GM21390 (cell line): ENCODE results near the gene UBA52.
"Not testable (repeated sequence)": the region's sequence is repeated elsewhere in the genome, so short reads cannot be mapped to it uniquely, and the experiment has no call there.

Experiments
- ATAC-seq: cut with Tn5 transposase; IDR thresholded peaks from one replicate; pipeline ENCODE4 v1.9.1; 2021; ENCODE audit not compliant: unreplicated experiment

UBA52 gene

DNA sequence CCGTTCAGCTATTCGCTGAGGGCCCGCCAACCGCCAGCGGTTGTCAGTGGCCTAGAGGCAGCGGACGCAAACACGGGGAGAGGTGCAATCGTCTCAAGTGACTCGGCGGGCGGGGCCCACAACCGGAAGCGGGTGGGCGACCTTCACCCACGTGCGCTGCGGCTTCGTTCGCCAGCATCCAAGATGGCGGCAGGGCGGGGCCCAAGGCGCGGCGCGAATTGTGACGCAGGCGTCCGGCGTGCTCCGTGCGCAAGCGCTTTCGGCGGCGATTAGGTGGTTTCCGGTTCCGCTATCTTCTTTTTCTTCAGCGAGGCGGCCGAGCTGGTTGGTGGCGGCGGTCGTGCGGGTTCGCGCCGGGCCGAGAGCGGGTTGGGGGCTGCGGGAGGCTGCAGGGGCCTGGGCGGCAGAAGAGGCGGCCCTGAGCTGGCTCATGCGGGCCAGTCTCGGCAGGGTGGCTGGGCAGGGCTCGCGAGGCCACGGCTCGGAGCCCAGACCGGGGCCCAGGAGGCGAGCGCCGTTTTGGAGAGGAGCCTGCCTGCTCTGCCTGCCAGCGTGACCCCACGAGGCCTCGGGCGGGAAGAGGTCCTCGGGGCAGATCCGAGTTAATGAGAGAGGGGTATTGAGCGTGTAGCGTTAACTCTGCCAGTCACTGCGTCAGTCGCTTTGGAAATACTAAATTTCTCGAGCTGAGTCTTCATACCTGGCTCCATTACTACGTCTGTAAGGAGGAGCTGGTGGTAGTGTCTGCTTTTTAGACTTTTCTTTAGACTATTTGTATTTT is at the start of gene UBA52:
UBA52 (plus strand) TSS at position 294 of the 781 bp plus-strand sequence. CDS start 1,444 bp downstream, outside the sequence.
- ATAC-seq = peak; percentile 84

- peak; percentile 84 for ATAC-seq
Observed at GRCh38 chr19:18522124-18522861, 49.4 kb upstream of the UBA52 start.

- not testable (repeated sequence) for ATAC-seq
Observed at GRCh38 chr19:18522862-18523440, 48.7 kb upstream of the UBA52 start.

- ATAC-seq = no peak
Observed at GRCh38 chr19:18523841-18524240, 47.8 kb upstream of the UBA52 start.

GRCh38 chr19:18526316-18526715 is 45.3 kb upstream of the UBA52 start:
- ATAC-seq = no peak

- no peak for ATAC-seq
Observed at GRCh38 chr19:18529782-18530181, 41.9 kb upstream of the UBA52 start.

GRCh38 chr19:18531485-18531884 is 40.2 kb upstream of the UBA52 start:
- ATAC-seq = no peak

- ATAC-seq = no peak
Observed at GRCh38 chr19:18532168-18532890, 39.3 kb upstream of the UBA52 start.

DNA sequence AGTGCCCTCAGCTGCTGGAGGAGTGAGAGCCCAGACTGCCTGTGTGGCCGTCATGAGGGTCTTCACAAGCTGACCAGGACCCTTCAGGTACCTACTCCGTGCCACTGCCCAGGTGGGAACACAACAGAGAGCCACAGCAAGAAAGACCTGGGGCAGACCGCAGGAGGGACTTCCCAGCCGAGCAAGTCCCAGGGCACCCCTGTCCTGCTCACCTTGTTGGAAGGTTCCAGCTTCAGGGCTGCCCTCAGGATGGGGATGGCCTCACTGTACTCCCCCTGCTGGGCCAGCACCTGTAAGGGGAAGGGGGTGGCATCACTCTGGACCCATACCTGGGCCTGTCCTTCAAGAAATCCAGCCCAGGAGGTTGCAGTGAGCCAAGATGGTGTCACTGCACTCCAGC is 38.6 kb upstream of the UBA52 start:
- ATAC-seq = no peak

GRCh38 chr19:18536475-18536874 is 35.2 kb upstream of the UBA52 start:
- ATAC-seq = no peak

DNA sequence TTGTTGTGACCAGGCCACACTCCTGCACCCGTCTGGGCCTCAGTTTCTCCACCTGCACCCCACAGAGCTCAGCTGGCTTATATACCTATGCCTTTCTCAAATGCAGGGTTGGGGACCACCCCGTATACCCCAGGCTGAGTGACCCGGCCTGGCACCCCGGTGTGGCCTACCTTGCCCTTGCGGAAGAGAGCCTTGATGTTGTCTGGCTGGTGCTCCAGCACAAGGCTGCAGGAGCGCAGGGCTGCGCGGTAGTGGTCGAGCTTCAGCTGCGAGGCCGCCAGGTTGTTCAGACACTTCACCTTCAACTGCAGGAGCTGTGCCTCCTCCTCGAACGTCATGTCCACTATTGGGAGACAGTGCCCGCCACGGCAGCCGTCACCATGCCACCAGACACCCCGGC is 34.2 kb upstream of the UBA52 start:
- no peak for ATAC-seq

DNA sequence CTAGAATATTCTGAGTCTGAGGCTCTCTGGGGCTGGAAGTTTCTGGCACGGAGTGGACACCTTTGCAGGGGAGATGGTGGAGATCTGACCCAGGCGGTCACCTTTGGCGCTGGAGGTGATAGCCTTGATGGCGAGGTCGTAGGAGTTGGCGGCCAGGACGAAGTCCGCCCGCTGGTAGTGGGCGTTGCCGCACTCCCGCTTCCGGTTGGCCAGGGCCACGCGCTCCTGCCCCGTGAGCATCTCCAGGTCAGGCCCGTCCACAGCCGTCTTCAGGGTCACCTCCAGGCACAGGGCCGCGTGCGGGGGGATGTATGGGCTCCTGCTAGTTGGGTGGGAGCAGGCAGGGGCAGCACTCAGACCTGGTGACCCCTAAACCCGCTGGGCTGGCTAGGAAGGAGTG is 33.5 kb upstream of the UBA52 start:
- no peak for ATAC-seq

GRCh38 chr19:18539372-18539771 is 32.3 kb upstream of the UBA52 start:
- ATAC-seq = no peak

DNA sequence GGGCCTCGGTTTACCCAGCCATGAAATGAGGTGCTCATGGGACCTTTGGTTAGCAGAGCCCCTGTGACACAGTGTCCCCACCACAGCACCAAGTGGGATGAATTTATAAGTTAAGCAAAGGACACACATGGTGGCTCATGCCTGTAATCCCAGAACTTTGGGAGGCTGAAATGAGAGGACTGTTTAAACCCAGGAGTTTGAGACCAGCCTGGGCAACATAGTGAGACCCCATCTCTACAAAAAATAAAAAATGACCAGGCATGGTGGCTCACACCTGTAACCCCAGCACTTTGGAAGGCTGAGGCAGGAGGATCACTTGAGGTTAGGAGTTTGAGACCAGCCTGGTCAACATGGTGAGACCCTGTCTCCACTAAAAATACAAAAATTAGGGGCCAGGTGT is 31.5 kb upstream of the UBA52 start:
- ATAC-seq = not testable (repeated sequence)

DNA sequence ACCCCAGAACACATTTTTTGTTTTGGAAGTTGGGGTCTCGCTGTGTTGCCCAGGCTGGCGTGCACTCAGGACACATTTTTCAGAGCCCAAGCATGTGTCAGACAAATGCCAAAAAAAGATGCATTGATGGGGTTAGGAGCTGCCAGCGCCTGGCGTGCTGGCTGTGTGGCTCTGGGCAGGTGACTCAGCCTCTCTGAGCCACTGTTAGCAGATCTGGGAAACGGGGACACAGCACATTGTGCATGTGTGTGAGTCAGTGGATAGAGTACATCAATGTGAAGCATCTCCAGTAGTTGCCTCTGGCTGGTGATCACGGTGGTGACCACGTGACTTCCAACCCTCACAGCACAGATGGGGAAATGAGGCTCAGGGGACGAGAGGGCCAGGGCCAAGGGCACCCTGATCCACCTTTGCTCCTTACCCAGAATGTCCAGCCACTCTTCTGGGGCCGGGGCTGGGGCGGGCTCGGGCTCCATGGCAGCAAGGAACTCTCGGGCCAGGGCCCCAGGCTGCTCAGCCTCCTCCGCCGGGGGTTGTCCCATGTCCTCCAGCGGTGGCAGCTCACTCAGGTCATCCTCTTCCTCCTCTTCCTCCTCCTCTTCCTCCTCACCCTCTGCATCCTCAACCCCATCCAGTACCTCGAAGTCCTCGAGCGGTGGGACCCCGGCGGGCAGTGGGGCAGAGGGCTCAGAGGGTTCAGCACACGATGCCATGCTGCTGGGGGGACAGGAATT is 30.2 kb upstream of the UBA52 start:
- no peak for ATAC-seq

GRCh38 chr19:18541992-18542940 is 29.4 kb upstream of the UBA52 start:
- no peak for ATAC-seq

DNA sequence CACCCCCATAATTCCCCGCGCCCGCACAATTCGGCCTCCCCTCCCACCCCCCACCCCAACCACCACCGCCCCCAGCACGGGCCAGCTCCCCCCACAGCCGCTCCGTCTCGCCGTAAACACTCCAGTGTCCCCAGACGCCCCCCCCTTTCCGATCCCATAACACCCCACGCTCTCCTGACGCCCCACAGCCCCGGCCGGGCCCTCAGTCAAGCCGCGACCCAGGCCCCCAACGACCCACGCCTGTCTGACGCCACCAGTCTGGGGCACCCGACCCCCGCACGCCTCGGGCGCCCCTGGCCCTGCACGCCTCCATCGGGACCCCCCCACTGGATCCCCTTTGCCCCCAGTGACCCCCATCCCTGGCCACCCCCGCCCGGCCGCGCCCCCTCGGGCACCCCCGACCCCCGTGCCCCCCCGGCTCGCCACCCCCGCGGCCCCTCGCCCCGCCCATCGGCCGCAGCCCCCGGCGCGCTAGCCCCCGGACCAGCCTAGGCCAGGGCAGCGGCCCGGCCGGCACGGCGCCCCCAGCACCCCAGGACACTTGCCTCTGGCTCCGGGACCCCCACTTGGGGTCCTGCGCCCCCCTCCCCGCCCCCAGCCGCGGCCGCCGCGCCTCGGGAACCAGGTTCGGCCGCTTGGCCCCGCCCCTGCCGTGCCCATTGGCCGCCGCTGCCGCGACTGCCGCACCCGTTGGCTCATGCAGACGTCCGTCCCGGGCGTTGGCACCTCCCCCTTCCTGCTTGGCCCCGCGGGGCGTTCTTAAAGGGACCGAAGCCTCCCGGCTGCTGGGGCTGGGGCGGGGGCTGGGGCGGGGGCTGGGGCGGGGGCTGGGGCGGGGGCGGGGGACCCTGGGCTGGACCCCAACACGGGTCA is 28.5 kb upstream of the UBA52 start, which contains the start of gene FKBP8:
FKBP8 (minus strand) TSS at position 633 of the 873 bp plus-strand sequence. CDS start 1,603 bp downstream, outside the sequence.
- ATAC-seq = peak; percentile 94

- peak; percentile 45 for ATAC-seq
Observed at GRCh38 chr19:18543814-18544475, 27.7 kb upstream of the UBA52 start.
